AG09319 (cell line): ENCODE data around the gene SHD.

Source experiments
- DNase-seq: peaks from one replicate; pipeline ENCODE4 v3.0.0-alpha.2; 2010; ENCODE audit warnings: low read depth; ENCODE audit errors: extremely low read depth
- TF ChIP-seq, protein P1 (sequence below): IDR thresholded peaks from 2 replicates; pipeline ENCODE4 v1.5.1; 2011; ENCODE audit warnings: low read depth, mild to moderate bottlenecking, inconsistent platforms, low read length, moderate library complexity

Gene SHD

DNA sequence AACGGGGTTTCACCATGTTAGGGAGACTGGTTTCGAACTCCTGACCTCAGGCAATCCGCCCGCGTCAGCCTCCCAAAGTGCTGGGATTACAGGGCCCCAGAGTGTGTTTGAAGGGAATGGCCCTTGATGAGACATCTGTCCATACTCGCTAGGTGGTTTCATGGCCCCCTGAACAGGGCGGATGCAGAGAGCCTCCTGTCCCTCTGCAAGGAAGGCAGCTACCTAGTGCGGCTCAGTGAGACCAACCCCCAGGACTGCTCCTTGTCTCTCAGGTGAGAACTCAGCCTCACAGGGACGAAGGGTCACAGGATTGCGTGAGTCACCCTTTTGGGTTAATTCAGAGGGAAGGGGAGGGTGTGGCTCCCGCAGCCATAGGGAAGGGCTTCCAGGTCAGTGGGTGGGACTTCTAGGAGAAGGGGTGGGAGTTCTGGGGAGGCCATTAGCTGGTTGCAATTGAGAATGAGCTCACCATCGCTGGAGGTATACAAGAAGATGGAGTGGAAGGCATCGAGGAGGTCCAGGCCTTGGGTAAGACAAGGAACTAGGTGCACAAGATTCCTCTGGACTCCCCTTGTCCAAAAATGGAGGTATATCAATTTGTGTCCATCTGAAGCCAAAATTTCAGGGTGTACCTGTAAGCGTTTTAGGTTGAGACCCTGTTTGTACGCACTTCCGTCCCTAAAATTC is 9.2 kb downstream of the SHD start:
- TF ChIP-seq, protein P1, sequence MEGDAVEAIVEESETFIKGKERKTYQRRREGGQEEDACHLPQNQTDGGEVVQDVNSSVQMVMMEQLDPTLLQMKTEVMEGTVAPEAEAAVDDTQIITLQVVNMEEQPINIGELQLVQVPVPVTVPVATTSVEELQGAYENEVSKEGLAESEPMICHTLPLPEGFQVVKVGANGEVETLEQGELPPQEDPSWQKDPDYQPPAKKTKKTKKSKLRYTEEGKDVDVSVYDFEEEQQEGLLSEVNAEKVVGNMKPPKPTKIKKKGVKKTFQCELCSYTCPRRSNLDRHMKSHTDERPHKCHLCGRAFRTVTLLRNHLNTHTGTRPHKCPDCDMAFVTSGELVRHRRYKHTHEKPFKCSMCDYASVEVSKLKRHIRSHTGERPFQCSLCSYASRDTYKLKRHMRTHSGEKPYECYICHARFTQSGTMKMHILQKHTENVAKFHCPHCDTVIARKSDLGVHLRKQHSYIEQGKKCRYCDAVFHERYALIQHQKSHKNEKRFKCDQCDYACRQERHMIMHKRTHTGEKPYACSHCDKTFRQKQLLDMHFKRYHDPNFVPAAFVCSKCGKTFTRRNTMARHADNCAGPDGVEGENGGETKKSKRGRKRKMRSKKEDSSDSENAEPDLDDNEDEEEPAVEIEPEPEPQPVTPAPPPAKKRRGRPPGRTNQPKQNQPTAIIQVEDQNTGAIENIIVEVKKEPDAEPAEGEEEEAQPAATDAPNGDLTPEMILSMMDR = no peak
- no peak for DNase-seq

GRCh38 chr19:4291184-4291732 is 12.2 kb downstream of the SHD start:
- DNase-seq = no peak
- TF ChIP-seq, protein P1 = no peak

DNA sequence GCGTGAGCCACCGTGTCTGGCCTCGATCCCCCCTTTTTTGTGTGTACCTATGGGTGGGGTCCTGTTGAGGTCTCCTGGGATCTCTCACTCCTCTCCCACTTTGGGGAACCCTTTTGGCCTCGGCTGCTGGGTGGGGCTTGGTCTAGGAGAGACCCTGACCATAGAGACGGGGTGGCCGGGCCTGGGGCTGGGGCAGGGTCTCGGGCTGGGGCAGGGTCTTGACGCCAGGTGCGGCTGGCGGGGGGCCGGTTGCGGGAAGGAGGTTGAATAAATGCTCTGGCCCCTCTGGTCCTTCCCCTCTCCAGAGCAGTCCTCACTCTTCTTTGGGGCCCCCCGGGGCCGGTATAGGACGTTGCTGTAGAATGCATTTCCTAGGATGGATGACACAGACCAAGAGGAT is 13.4 kb downstream of the SHD start:
- TF ChIP-seq, protein P1 = no peak
- DNase-seq = no peak

DNA sequence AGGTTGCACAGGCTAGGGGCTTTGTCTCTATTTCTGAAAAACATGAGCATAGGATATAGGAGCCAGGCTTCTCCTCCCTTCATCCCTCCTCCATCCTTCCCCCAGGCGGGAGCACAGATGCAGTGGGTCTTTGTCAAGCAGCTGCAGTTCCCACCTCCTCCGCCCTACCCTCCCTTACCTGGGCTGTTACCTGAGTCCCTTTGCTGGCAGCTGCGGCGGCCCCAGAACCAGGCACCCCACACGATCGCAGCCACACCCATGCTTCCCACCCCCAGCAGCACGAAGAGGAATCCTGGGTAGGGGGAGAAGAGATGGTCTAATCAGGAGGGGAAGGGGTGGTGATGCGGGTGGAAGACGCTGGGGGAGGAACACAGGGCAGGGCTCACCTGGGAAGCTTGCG is 15.3 kb downstream of the SHD start:
- no peak for DNase-seq
- TF ChIP-seq, protein P1 = no peak

- TF ChIP-seq, protein P1 = no peak
- no peak for DNase-seq
Measured at GRCh38 chr19:4295972-4296771, 17.1 kb downstream of the SHD start.

- DNase-seq = no peak
Measured at GRCh38 chr19:4297901-4298809, 19.1 kb downstream of the SHD start.

More at GRCh38 chr19:4297901-4298809, 19.1 kb downstream of the SHD start:
- TF ChIP-seq, protein P1 = no peak
